ENCODE measurements around the gene ARFGAP2. TPM values are rescaled to one million over a fixed set of nuclear protein-coding genes. Genes with fewer than 3 reads are reported as not detected.

ARFGAP2 gene
- polyA plus RNA-seq, 1 of the 3 experiments (the other 2 are of a cell fraction), result 52.5 TPM

GRCh38 chr11:47162426-47162825 is 14.3 kb downstream of the ARFGAP2 start:
- CTCF ChIA-PET, result interaction anchor here (0.6 to 4.4 kb wide), 22 partner anchors 9 to 525 kb away, joined by 3 to 48 read pairs (median 4); no protein-coding TSS in a partner anchor
- Histone ChIP-seq H3K4me2 (no peak overlapping the region), H3K27ac (ENCODE audit: low read depth in 2 of 2, low read length in 1 of 2) (no peak overlapping the region), H3F3A (replicated peaks; ENCODE audit: insufficient read depth) (peaks cover 18% of the 10 kb centered on the region), H3K9me3 (no peaks in the 10 kb centered on the region), H3K79me2 (ENCODE audit: insufficient read depth) (no peaks in the 10 kb centered on the region), H3K9ac (no peak overlapping the region), H3K4me3 (ENCODE audit: low read depth in 2 of 2, low read length in 1 of 2) (no peak overlapping the region), H3K9me2 (no peaks in the 10 kb centered on the region), H3K36me3 (replicated peaks in 1 of 2; ENCODE audit: control insufficient read depth in 1 of 2, insufficient read depth in 2 of 2, low read length in 1 of 2) (peaks cover 12 to 42% of the 10 kb centered on the region in 2 experiments), H2AFZ (ENCODE audit: low read depth) (no peak overlapping the region), H3K27me3 (ENCODE audit: insufficient read depth) (no peaks in the 10 kb centered on the region), H3K4me1 (ENCODE audit: control insufficient read depth in 1 of 2, insufficient read depth in 2 of 2, low read depth in 1 of 2, low read length in 1 of 2) (no peaks in the 10 kb centered on the region; a peak in 1 of 4 replicates), H4K20me1 (ENCODE audit: insufficient read depth) (peaks cover 8% of the 10 kb centered on the region; the same call in 1 of the 2 replicates)
- POLR2A ChIA-PET, result interaction anchor here (0.6 kb wide), 2 partner anchors 13 to 643 kb away, joined by 3 to 4 read pairs; no protein-coding TSS in a partner anchor
- no peak for DNase-seq
- WGBS (ENCODE audit: low lambda C conversion rate), result 90% methylated on average over 4 of the region's 5 CpGs
- TF ChIP-seq TCF12 (IDR thresholded peaks at IDR 0.05), result no peak
- no peak for TF ChIP-seq CTCF (IDR thresholded peaks at IDR 0.05)
- TF ChIP-seq, protein P1, sequence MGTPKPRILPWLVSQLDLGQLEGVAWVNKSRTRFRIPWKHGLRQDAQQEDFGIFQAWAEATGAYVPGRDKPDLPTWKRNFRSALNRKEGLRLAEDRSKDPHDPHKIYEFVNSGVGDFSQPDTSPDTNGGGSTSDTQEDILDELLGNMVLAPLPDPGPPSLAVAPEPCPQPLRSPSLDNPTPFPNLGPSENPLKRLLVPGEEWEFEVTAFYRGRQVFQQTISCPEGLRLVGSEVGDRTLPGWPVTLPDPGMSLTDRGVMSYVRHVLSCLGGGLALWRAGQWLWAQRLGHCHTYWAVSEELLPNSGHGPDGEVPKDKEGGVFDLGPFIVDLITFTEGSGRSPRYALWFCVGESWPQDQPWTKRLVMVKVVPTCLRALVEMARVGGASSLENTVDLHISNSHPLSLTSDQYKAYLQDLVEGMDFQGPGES (IDR thresholded peaks at IDR 0.05; ENCODE audit: low read depth, low read length), result no peak
- no peak for TF ChIP-seq RAD21 (IDR thresholded peaks at IDR 0.05; ENCODE audit: low read length)
- TF ChIP-seq GATA2 (CRISPR knock-in tag; IDR thresholded peaks at IDR 0.05), result no peak
- TF ChIP-seq RFX5 (IDR thresholded peaks at IDR 0.05; ENCODE audit: low read length), result no peak
- TF ChIP-seq, protein P2, sequence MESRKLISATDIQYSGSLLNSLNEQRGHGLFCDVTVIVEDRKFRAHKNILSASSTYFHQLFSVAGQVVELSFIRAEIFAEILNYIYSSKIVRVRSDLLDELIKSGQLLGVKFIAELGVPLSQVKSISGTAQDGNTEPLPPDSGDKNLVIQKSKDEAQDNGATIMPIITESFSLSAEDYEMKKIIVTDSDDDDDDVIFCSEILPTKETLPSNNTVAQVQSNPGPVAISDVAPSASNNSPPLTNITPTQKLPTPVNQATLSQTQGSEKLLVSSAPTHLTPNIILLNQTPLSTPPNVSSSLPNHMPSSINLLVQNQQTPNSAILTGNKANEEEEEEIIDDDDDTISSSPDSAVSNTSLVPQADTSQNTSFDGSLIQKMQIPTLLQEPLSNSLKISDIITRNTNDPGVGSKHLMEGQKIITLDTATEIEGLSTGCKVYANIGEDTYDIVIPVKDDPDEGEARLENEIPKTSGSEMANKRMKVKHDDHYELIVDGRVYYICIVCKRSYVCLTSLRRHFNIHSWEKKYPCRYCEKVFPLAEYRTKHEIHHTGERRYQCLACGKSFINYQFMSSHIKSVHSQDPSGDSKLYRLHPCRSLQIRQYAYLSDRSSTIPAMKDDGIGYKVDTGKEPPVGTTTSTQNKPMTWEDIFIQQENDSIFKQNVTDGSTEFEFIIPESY (IDR thresholded peaks at IDR 0.05; ENCODE audit: borderline replicate concordance, low read depth), result no peak
- TF ChIP-seq, protein P3, sequence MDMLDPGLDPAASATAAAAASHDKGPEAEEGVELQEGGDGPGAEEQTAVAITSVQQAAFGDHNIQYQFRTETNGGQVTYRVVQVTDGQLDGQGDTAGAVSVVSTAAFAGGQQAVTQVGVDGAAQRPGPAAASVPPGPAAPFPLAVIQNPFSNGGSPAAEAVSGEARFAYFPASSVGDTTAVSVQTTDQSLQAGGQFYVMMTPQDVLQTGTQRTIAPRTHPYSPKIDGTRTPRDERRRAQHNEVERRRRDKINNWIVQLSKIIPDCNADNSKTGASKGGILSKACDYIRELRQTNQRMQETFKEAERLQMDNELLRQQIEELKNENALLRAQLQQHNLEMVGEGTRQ (IDR thresholded peaks at IDR 0.05; ENCODE audit: borderline replicate concordance, low read depth, low read length), result no peak
- no peak for TF ChIP-seq NRF1 (IDR thresholded peaks at IDR 0.05; ENCODE audit: low read depth, low read length)
- no peak for TF ChIP-seq CHD2 (IDR thresholded peaks at IDR 0.05; ENCODE audit: low read length, partially characterized antibody)
- no peak for TF ChIP-seq USF1 (IDR thresholded peaks at IDR 0.05; ENCODE audit: borderline replicate concordance, low read depth)
- no peak for TF ChIP-seq FOXM1 (IDR thresholded peaks at IDR 0.05; ENCODE audit: low read depth)
- TF ChIP-seq SMC3 (IDR thresholded peaks at IDR 0.05; ENCODE audit: low read depth, low read length), result no peak
- no peak for TF ChIP-seq FOSL2 (IDR thresholded peaks at IDR 0.05; ENCODE audit: borderline replicate concordance, low read depth)
- TF ChIP-seq, protein P4, sequence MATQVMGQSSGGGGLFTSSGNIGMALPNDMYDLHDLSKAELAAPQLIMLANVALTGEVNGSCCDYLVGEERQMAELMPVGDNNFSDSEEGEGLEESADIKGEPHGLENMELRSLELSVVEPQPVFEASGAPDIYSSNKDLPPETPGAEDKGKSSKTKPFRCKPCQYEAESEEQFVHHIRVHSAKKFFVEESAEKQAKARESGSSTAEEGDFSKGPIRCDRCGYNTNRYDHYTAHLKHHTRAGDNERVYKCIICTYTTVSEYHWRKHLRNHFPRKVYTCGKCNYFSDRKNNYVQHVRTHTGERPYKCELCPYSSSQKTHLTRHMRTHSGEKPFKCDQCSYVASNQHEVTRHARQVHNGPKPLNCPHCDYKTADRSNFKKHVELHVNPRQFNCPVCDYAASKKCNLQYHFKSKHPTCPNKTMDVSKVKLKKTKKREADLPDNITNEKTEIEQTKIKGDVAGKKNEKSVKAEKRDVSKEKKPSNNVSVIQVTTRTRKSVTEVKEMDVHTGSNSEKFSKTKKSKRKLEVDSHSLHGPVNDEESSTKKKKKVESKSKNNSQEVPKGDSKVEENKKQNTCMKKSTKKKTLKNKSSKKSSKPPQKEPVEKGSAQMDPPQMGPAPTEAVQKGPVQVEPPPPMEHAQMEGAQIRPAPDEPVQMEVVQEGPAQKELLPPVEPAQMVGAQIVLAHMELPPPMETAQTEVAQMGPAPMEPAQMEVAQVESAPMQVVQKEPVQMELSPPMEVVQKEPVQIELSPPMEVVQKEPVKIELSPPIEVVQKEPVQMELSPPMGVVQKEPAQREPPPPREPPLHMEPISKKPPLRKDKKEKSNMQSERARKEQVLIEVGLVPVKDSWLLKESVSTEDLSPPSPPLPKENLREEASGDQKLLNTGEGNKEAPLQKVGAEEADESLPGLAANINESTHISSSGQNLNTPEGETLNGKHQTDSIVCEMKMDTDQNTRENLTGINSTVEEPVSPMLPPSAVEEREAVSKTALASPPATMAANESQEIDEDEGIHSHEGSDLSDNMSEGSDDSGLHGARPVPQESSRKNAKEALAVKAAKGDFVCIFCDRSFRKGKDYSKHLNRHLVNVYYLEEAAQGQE (IDR thresholded peaks at IDR 0.05; ENCODE audit: low read depth, low read length), result no peak
- TF ChIP-seq GABPA (IDR thresholded peaks at IDR 0.05; ENCODE audit: low read depth), result no peak
- TF ChIP-seq YY1 (IDR thresholded peaks at IDR 0.05; ENCODE audit: low read depth), result no peak
- no peak for TF ChIP-seq NFIC (IDR thresholded peaks at IDR 0.05; ENCODE audit: borderline replicate concordance)

Data from SK-N-SH (cell line).